ENCODE data around the gene FOXO1. TPM values are rescaled to one million over a fixed set of nuclear protein-coding genes. Genes with fewer than 3 reads are reported as not detected.

The FOXO1 gene
- total RNA-seq, 1 donor from 2014 or later, result 13.2 TPM

DNA sequence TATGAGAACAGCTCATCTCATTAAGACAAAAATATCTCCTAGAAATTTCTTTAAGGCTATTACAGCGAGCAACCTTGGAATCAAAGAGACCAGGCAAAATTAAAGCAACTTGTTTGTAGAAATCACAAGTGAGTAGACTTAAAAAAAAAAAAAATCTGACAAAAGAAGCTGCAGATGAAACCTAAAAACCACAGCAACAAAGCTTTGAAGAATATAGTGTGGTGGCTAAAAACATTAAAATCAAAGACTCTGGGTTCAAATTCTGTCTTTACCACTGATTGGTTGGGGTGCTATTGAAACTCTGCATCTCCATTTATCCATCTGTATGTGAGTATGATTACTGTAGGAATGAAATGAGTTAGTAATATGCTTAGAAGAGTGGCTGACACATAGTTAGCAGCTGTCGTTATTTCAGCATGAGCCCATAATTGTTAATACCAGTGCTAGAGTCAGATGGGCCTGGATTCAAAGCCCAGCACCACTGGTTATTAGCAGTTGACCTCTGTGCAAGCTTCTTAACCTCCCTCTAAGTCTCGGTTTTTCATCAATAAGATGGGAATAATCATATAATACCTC is 157.6 kb downstream of the FOXO1 start:
- intact Hi-C loops (cut with micrococcal nuclease), result no loop called here
- H3K27ac ChIP-seq (replicated peaks), result peak overlapping the region; percentile 65

DNA sequence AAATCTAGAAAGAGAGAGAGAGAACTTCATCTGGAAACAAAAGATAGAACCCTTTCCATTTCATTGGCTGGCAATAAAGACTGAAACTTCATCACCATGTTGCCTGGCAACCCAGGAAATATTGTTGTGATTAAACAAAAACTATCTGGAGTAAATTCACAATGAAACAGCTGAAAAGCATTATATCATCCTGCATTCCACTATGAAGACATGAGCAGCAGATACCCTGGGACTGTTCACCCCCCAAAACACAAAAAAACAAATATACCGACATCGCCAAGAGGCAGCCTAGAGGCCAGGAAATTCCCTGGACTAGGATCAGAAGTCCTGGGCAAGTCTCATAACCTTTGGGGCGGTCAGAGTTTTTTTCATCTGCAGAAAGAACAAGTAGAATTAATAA is 158.3 kb downstream of the FOXO1 start:
- no peaks in the 10 kb centered on the region for H3K9me3 ChIP-seq (replicated peaks)
- H3K27me3 ChIP-seq (ENCODE audit: low read depth), result no peaks in the 10 kb centered on the region
- intact Hi-C loops (cut with micrococcal nuclease), result no loop called here
- peaks cover 33% of the 10 kb centered on the region for H3K4me1 ChIP-seq
- no peaks in the 10 kb centered on the region for H3K36me3 ChIP-seq
- H3K4me3 ChIP-seq, result peak overlapping the region; percentile 4
- no peak for DNase-seq
- peak overlapping the region; percentile 65 for H3K27ac ChIP-seq (replicated peaks)
- TF ChIP-seq, protein P1, sequence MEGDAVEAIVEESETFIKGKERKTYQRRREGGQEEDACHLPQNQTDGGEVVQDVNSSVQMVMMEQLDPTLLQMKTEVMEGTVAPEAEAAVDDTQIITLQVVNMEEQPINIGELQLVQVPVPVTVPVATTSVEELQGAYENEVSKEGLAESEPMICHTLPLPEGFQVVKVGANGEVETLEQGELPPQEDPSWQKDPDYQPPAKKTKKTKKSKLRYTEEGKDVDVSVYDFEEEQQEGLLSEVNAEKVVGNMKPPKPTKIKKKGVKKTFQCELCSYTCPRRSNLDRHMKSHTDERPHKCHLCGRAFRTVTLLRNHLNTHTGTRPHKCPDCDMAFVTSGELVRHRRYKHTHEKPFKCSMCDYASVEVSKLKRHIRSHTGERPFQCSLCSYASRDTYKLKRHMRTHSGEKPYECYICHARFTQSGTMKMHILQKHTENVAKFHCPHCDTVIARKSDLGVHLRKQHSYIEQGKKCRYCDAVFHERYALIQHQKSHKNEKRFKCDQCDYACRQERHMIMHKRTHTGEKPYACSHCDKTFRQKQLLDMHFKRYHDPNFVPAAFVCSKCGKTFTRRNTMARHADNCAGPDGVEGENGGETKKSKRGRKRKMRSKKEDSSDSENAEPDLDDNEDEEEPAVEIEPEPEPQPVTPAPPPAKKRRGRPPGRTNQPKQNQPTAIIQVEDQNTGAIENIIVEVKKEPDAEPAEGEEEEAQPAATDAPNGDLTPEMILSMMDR (IDR thresholded peaks at IDR 0.05; ENCODE audit: borderline replicate concordance), result no peak

More for the DNA sequence above, 157.6 kb downstream of the FOXO1 start:
- TF ChIP-seq, protein P1 (IDR thresholded peaks at IDR 0.05; ENCODE audit: borderline replicate concordance), result no peak
- no peak for DNase-seq
- no peaks in the 10 kb centered on the region for H3K27me3 ChIP-seq (ENCODE audit: low read depth)
- H3K36me3 ChIP-seq, result no peaks in the 10 kb centered on the region
- no peaks in the 10 kb centered on the region for H3K9me3 ChIP-seq (replicated peaks)
- H3K4me1 ChIP-seq, result peaks cover 31% of the 10 kb centered on the region
- H3K4me3 ChIP-seq, result no peak overlapping the region

DNA sequence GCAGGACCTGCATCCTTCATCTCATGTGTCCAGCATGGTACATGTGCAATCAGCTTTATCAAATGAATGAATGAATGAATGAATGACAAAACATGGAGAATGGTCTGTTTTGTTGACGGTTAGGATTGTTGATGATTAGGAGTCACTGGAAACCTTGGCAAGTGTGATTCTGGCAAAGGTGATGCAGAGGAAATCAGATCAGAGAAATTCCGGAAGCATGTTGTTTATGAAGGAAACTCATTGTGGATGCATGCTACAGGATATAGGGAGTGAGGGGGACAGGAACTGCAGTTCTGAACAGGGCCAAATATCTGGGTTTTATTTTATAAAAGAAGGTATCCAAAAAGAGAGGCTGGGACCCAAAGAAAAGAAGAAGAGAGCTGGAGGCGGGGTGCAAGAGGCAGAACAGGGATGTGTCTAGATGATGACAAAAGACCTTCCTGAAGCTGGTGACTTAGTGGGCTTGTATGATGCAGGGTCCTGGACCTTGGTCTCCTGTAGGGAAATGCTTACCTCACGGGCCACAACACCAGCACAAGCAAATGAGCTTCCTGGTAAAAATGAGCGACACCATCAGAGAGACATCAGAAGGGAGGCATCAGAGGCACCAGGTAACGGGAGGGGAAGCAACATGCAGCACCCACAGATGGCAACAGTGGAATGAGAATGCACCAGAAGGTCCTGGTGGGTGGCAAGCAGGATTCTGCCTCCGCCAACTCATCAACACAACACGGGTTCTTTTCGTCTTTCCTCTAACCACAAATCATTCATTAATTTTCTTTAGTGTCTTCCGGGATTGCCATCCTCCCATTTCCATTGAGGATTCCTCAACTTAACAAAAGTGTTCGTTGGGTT is 159.6 kb downstream of the FOXO1 start:
- intact Hi-C loops (cut with micrococcal nuclease), result no loop called here
- no peak overlapping the region for H3K4me3 ChIP-seq
- no peaks in the 10 kb centered on the region for H3K9me3 ChIP-seq (replicated peaks)
- TF ChIP-seq, protein P1 (IDR thresholded peaks at IDR 0.05; ENCODE audit: borderline replicate concordance), result no peak
- H3K4me1 ChIP-seq, result peaks cover 33% of the 10 kb centered on the region
- H3K27ac ChIP-seq (replicated peaks), result no peak overlapping the region
- H3K36me3 ChIP-seq, result no peaks in the 10 kb centered on the region
- no peak for DNase-seq
- H3K27me3 ChIP-seq (ENCODE audit: low read depth), result no peaks in the 10 kb centered on the region

Other genes starting within 250 kb of the FOXO1 start
- gene MRPS31, start 104.5 kb upstream of the FOXO1 start, total RNA-seq, result 32.2 TPM
- 5.4 TPM for gene SLC25A15, start 123.0 kb upstream of the FOXO1 start, total RNA-seq